GM12878 (cell line): ENCODE measurements around the gene ANXA9. TPM values are rescaled to one million over a fixed set of nuclear protein-coding genes. Genes with fewer than 3 reads are reported as not detected.

ENCODE experiments used
- BCL11A ChIP-seq: IDR thresholded peaks from 2 replicates; pipeline ENCODE4 v1.6.1; 2011; ENCODE audit warnings: low read depth, low read length
- CHD4 ChIP-seq: fragments of 200-600 bp; sonication (generic); IDR thresholded peaks from 2 replicates; pipeline ENCODE4 v1.6.1; 2016; ENCODE audit warnings: mild to moderate bottlenecking
- CREM ChIP-seq: IDR thresholded peaks from 2 replicates; pipeline ENCODE4 v1.6.1; 2014; ENCODE audit warnings: antibody characterized with exemption, low read depth
- EGR1 ChIP-seq, 2 experiments: IDR thresholded peaks; 1 replicate in 1 of 2; 2 replicates in 1 of 2; pipeline ENCODE4 v1.6.1; 2011 to 2012; ENCODE audit warnings: low read depth in 2 of 2, low read length in 2 of 2, borderline replicate concordance in 1 of 2, mild to moderate bottlenecking in 1 of 2, moderate library complexity in 1 of 2
- EZH2 ChIP-seq: IDR thresholded peaks from 2 replicates; pipeline ENCODE4 v1.6.1; 2012; ENCODE audit warnings: low read depth, mild to moderate bottlenecking, control low read depth, inconsistent platforms, low read length, borderline replicate concordance; ENCODE audit not compliant: control insufficient read depth
- IRF4 ChIP-seq: IDR thresholded peaks from 2 replicates; pipeline ENCODE4 v1.6.1; 2011; ENCODE audit warnings: low read depth, low read length
- KDM1A ChIP-seq: fragments of 200-600 bp; sonication (generic); IDR thresholded peaks from 2 replicates; pipeline ENCODE4 v1.6.1; 2016; ENCODE audit warnings: borderline replicate concordance
- RAD21 ChIP-seq: IDR thresholded peaks from 2 replicates; pipeline ENCODE4 v1.6.1; 2011; ENCODE audit warnings: mild to moderate bottlenecking, low read depth, low read length, moderate library complexity; ENCODE audit not compliant: insufficient read depth
- RCOR1 ChIP-seq: conservative IDR thresholded peaks from 2 replicates; pipeline ENCODE4 v1.6.1; 2012; ENCODE audit warnings: low read depth, low read length, improper control_type of control experiment
- RUNX3 ChIP-seq: IDR thresholded peaks from 2 replicates; pipeline ENCODE4 v1.6.1; 2012; ENCODE audit warnings: low read length, inconsistent platforms
- SMARCA5 ChIP-seq: fragments of 450-650 bp; IDR thresholded peaks from 2 replicates; pipeline ENCODE4 v1.6.1; 2017; ENCODE audit warnings: mild to moderate bottlenecking
- SMC3 ChIP-seq: IDR thresholded peaks from 2 replicates; pipeline ENCODE4 v1.6.1; 2011; ENCODE audit warnings: low read length, improper control_type of control experiment, borderline replicate concordance
- SREBF1 ChIP-seq: IDR thresholded peaks from 2 replicates; pipeline ENCODE4 v1.6.1; 2012; ENCODE audit warnings: mild to moderate bottlenecking, low read length
- SUPT20H ChIP-seq: IDR thresholded peaks from 2 replicates; pipeline ENCODE4 v1.6.1; 2011; ENCODE audit warnings: low read depth, mild to moderate bottlenecking, low read length, moderate library complexity, borderline replicate concordance; ENCODE audit not compliant: control insufficient read depth
- TARDBP ChIP-seq: IDR thresholded peaks from 2 replicates; pipeline ENCODE4 v1.6.1; 2016; ENCODE audit warnings: borderline replicate concordance
- TBL1XR1 ChIP-seq: IDR thresholded peaks from 2 replicates; pipeline ENCODE4 v1.6.1; 2012; ENCODE audit warnings: low read depth, low read length, improper control_type of control experiment
- YY1 ChIP-seq: IDR thresholded peaks from 2 replicates; pipeline ENCODE4 v1.6.1; 2011; ENCODE audit warnings: low read depth, mild to moderate bottlenecking, low read length
- ZNF384 ChIP-seq: IDR thresholded peaks from 2 replicates; pipeline ENCODE4 v1.6.1; 2012; ENCODE audit warnings: low read depth, mild to moderate bottlenecking, low read length, improper control_type of control experiment, borderline replicate concordance
- polyA plus RNA-seq, 11 experiments: library from polyadenylated mRNA; depleted of rRNA in 4 of 11; unstranded in 6 of 11; stranded (reverse) in 5 of 11; fragments of >200 nt; fragmentation: Nextera tagmentation in 4 of 11; fragmentation: Illumina TruSeq in 1 of 11; extraction: Ambion mirVana in 4 of 11; extraction: Trizol in 1 of 11; gene quantifications; 1 replicate in 1 of 11; 2 replicates in 10 of 11; pipeline versions ENCODE4 v1.2.1 to v1.2.3, GENCODE V29; 2011 to 2016; ENCODE audit warnings: inconsistent platforms in 2 of 11, missing spikeins in 2 of 11, low read depth in 1 of 11
- total RNA-seq, 4 experiments: library from RNA; depleted of rRNA in 3 of 4; stranded (reverse); fragments of >200 nt in 3 of 4; fragmentation: Illumina TruSeq in 1 of 4; extraction: Trizol in 1 of 4; gene quantifications; 2 replicates each; pipeline versions ENCODE4 v1.2.1 to v1.2.3, GENCODE V29; 2013 to 2021
- TF ChIP-seq, protein P1 (sequence below): fragments of 450-650 bp; IDR thresholded peaks from 2 replicates; pipeline ENCODE4 v1.6.1; 2014; ENCODE audit warnings: mild to moderate bottlenecking
- TF ChIP-seq, protein P2 (sequence below): IDR thresholded peaks from 2 replicates; pipeline ENCODE4 v1.6.1; 2011; ENCODE audit warnings: low read depth, low read length, improper control_type of control experiment, borderline replicate concordance
- TF ChIP-seq, protein P3 (sequence below): IDR thresholded peaks from 2 replicates; pipeline ENCODE4 v1.6.1; 2012; ENCODE audit warnings: low read depth, low read length, improper control_type of control experiment
- TF ChIP-seq, protein P4 (sequence below): fragments of 450-650 bp; IDR thresholded peaks from 2 replicates; pipeline ENCODE4 v1.6.1; 2018; ENCODE audit warnings: mild to moderate bottlenecking, low read depth, moderate library complexity; ENCODE audit not compliant: partially characterized antibody
- TF ChIP-seq, protein P5 (sequence below): fragments of 450-650 bp; IDR thresholded peaks from 2 replicates; pipeline ENCODE4 v1.6.1; 2018; ENCODE audit warnings: borderline replicate concordance, mild to moderate bottlenecking; ENCODE audit not compliant: partially characterized antibody

The ANXA9 gene
- total and polyA plus RNA-seq, 10 of the 15 experiments (the other 5 are each of a cell fraction or from before 2014, with no cell fraction given), result 0.04 to 0.43 (median 0.18) TPM; not detected in 4

DNA sequence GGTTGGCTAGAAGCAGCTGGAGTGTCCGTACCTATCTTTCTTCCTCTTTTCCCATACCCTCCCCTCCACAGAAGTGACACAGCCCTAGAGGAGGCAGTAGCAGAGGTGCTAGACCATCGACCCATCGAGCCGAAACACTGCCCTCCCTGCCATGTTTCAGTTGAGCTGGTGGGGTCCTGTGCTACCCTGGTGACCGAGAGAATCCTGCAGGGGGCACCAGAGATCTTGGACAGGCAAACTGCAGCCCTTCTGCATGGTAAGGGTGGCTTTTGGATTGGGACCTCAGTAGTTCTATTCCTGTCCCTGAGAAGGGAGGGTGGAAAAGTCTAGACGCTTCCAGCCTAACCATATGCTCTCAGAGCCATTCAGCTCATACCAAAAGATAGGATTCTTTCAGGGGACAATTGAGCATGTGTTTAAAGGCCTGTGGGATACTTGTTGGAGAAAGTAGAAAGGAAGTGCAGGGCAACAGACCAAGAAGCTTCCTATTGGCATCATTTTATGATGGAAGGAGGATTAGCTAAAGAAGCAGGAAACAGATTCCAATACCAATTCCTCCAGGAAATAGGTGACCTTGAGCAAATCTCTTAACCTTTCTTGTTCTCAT is 42.6 kb downstream of the ANXA9 start (continued):
- TF ChIP-seq, protein P1, sequence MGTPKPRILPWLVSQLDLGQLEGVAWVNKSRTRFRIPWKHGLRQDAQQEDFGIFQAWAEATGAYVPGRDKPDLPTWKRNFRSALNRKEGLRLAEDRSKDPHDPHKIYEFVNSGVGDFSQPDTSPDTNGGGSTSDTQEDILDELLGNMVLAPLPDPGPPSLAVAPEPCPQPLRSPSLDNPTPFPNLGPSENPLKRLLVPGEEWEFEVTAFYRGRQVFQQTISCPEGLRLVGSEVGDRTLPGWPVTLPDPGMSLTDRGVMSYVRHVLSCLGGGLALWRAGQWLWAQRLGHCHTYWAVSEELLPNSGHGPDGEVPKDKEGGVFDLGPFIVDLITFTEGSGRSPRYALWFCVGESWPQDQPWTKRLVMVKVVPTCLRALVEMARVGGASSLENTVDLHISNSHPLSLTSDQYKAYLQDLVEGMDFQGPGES, result no peak
- TF ChIP-seq KDM1A, result no peak
- TF ChIP-seq EGR1 (IDR thresholded peaks at IDR 0.05; ENCODE audit: borderline replicate concordance in 1 of 2, low read depth in 2 of 2, low read length in 2 of 2), result no peak
- peak; percentile 34; the same call in 1 of the 2 replicates for TF ChIP-seq ZNF384
- TF ChIP-seq, protein P2, sequence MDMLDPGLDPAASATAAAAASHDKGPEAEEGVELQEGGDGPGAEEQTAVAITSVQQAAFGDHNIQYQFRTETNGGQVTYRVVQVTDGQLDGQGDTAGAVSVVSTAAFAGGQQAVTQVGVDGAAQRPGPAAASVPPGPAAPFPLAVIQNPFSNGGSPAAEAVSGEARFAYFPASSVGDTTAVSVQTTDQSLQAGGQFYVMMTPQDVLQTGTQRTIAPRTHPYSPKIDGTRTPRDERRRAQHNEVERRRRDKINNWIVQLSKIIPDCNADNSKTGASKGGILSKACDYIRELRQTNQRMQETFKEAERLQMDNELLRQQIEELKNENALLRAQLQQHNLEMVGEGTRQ, result no peak
- TF ChIP-seq, protein P3, sequence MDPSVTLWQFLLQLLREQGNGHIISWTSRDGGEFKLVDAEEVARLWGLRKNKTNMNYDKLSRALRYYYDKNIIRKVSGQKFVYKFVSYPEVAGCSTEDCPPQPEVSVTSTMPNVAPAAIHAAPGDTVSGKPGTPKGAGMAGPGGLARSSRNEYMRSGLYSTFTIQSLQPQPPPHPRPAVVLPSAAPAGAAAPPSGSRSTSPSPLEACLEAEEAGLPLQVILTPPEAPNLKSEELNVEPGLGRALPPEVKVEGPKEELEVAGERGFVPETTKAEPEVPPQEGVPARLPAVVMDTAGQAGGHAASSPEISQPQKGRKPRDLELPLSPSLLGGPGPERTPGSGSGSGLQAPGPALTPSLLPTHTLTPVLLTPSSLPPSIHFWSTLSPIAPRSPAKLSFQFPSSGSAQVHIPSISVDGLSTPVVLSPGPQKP, result no peak
- TF ChIP-seq YY1, result peak; percentile 69
- TF ChIP-seq SMARCA5, result peak; percentile 41; the same call in 1 of the 2 replicates
- no peak for TF ChIP-seq CHD4
- no peak for TF ChIP-seq SREBF1
- no peak for TF ChIP-seq EZH2
- TF ChIP-seq TBL1XR1, result no peak
- TF ChIP-seq SMC3, result peak; percentile 73
- TF ChIP-seq RAD21, result peak; percentile 86
- no peak for TF ChIP-seq RUNX3
- 0 out of 2 replicates have a peak, but pooled peaks have one; percentile 12 for TF ChIP-seq IRF4
- TF ChIP-seq, protein P4, sequence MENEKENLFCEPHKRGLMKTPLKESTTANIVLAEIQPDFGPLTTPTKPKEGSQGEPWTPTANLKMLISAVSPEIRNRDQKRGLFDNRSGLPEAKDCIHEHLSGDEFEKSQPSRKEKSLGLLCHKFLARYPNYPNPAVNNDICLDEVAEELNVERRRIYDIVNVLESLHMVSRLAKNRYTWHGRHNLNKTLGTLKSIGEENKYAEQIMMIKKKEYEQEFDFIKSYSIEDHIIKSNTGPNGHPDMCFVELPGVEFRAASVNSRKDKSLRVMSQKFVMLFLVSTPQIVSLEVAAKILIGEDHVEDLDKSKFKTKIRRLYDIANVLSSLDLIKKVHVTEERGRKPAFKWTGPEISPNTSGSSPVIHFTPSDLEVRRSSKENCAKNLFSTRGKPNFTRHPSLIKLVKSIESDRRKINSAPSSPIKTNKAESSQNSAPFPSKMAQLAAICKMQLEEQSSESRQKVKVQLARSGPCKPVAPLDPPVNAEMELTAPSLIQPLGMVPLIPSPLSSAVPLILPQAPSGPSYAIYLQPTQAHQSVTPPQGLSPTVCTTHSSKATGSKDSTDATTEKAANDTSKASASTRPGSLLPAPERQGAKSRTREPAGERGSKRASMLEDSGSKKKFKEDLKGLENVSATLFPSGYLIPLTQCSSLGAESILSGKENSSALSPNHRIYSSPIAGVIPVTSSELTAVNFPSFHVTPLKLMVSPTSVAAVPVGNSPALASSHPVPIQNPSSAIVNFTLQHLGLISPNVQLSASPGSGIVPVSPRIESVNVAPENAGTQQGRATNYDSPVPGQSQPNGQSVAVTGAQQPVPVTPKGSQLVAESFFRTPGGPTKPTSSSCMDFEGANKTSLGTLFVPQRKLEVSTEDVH, result no peak
- TF ChIP-seq CREM, result no peak
- TF ChIP-seq TARDBP, result no peak
- TF ChIP-seq, protein P5, sequence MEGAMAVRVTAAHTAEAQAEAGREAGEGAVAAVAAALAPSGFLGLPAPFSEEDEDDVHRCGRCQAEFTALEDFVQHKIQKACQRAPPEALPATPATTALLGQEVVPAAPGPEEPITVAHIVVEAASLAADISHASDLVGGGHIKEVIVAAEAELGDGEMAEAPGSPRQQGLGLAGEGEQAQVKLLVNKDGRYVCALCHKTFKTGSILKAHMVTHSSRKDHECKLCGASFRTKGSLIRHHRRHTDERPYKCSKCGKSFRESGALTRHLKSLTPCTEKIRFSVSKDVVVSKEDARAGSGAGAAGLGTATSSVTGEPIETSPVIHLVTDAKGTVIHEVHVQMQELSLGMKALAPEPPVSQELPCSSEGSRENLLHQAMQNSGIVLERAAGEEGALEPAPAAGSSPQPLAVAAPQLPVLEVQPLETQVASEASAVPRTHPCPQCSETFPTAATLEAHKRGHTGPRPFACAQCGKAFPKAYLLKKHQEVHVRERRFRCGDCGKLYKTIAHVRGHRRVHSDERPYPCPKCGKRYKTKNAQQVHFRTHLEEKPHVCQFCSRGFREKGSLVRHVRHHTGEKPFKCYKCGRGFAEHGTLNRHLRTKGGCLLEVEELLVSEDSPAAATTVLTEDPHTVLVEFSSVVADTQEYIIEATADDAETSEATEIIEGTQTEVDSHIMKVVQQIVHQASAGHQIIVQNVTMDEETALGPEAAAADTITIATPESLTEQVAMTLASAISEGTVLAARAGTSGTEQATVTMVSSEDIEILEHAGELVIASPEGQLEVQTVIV, result no peak
- no peak for TF ChIP-seq RCOR1
- TF ChIP-seq BCL11A, result no peak
- TF ChIP-seq SUPT20H, result no peak
